ENCODE data around the gene ELL.
A peak's percentile ranks its signal among the peaks of the same experiment; 100 is the strongest.

ELL gene

DNA sequence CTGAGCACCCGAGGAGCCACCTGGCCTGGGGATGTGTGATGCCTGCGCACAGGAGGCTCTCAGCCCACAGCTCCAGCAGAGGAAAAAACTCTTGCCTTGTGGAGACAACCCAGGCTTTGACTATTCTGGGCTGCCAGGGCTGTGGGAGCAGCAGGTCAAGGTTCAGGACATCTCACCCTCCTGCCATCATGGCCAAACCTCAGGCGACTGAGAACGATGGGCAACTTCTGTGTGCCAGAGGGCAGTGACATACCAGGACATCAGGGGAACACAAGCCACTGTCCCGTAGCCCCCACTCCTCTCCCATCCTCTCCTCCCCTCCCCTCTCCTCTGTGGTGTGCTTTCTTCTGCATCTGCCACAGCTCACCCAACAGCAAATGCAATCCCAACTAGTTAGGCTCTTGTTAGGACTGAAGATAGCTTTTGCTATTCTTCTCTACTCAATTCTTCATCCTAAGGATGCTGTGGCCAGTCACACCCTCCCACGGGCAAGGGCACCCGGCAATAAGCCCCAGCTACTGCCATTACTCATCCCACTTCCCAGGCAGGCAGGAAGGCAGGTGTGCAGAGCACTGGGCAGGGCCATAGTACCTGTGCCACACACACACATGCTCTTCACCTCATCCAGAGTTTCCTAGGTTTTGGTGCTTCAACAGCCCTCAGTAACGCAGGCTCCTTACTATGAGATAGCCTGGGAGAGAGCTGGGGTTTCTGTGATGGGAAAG lies 16.8 kb downstream of the ELL start:
- no peak for DNase-seq (ENCODE audit: low spot score)

DNA sequence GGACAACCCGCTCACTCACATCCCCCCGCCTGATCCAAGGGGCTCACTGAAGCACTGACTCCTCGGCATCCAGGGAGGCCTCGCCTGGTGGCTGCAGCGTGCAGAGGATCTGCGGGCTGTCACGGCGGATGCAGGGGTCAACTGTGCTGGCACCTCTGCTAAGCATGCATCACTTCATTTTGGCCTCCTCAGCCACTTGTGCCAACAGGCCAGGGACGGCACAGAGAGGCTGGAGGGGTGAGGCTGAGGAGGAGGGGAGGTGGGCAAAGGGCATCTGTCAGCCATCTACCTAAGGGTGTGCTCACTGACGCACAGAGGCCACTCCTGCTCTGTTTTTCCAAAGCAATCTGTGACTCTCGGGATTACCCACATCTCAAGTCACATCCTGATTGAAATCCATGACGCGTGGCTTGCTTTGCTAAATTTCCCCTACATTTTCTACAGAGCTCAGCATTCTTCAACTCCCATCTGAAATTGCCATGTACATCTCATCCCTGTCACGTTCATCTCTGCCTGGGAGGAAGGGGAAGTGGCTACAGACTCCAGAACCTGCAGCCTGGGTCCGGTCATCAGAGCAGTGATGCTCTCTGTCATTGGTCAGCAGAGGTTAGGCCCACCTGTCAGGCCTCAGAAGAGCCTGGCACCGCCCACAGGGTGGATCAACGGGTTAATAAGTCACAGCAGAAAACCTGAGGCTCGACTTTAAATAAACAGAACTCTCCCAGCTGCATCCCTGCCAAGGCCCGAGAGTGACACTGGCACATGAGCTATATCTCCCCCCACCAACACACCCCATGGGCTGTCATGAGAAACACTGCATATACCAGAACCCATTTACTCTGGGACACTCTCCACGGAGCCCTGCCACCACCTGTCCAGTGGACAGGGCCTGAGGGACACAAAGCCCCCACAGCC lies 17.6 kb downstream of the ELL start:
- no peak for DNase-seq (ENCODE audit: low spot score)

DNA sequence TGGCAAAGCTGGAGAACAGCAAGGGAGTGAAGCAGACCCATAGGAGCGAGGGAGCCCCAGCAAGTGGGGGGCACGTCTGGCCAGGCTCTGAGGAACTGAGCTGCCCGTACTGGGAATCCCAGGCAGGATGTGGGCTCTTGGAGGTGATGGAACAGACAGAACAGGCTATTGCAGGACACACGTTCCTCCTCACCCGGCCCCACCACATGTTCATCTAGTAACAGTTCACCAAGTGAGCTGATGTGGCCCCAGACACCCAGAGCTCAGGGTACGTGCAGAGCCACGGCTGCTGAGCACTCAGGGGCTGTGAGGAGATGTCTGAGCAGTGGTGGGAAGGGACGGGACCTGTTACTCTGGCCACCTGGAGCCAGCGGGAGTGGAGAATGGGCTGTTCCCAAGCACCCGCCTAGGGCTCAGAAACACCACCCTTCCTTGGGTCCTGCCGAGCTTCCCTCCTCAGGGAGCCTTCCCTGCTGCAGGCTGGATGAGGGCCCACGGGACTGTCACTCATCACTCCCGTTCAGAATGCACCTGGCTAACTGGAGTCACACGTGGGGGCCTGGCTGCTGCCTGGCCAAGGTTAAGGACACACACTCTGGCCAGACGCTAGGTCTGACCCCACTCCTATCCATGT lies 18.4 kb downstream of the ELL start:
- no peak for DNase-seq (ENCODE audit: low spot score)

DNA sequence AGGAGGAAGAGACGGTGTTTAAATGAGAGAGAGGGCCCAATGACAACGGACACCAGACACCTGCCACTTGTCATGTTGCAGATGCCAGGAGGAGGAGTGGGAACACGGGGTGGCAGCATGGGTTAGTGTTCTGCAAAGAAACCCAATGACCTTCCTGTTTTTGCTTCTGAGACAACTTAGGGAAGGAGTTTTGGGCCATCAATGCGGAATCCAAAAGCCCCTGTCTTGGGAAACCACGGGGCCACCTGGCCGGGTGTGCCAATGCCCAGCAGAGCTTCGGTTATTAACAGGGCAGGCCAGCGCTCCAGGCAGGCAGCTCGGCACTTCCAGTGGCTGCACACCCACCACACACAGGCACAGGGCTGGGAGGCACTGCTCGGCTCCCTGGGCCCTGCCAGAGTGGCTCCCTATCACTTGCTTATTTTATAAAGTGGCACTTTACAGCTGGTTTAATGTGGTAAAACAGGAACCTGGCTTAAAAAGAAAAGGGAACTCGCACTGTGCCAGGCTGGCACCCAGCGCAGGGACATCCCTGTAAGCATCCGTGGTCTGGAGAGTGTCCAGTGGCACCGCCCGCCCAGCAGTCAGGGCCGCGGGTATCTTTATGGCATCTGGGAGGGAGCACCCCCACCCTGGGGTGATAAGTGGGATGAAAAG lies 19.1 kb downstream of the ELL start:
- no peak for DNase-seq (ENCODE audit: low spot score)

DNA sequence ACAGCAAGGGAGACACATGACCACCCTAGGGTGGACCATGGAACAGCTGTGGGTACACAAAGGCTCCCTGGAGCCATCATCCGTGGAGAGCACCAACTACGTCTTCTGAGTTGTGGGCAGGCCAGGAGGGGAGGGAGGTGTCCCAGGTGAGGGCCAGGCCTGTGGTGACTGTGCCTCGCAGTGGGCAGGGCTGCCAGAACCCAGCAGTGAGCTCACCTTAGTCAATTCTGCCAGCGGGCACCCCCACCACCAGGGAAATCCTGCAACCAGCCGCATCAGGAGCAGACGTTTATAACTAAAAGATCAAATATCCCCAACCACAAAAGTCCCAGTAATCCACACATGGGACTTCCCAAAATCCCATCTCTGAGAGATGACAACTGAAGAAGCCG lies 19.6 kb downstream of the ELL start:
- no peak for DNase-seq (ENCODE audit: low spot score)

DNA sequence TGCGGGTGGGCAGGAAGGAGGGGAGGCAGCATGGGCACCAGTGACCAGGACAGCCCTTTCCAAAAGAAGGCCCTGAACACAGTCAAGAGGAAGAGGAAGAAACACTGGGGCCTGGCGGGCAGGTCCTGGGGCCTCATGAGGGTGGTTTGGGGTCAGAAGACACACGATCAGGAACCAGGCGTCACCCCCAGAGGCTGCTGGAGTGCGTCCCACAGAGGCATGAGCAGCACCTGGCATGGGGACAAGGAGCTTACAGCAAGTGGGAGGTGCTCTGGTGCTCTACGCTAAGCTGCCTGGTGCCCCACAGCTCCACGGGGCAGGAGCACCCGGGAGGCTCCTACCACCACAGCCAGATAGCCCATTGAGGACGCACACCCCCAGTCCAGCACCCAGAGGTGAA lies 20.0 kb downstream of the ELL start:
- no peak for DNase-seq (ENCODE audit: low spot score)

DNA sequence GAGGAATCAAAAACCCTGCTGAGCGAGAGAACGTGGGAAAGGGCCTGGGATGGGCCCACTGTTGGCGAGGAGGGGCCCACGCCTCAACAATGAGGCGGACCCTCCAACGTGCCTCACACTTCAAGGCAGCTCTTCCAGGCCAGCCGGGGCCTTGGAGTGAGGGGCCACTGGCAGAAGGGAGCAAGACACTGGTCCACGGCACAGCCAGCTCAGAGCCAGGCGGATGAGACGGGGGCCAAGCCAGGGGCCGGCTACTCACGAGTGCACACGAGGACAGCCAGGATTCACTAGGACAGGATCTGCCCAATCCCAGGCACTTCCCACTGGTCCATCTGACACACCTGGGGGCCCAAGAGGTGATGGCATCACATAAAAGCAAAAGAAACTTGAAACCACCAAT lies 20.5 kb downstream of the ELL start:
- no peak for DNase-seq (ENCODE audit: low spot score)

DNA sequence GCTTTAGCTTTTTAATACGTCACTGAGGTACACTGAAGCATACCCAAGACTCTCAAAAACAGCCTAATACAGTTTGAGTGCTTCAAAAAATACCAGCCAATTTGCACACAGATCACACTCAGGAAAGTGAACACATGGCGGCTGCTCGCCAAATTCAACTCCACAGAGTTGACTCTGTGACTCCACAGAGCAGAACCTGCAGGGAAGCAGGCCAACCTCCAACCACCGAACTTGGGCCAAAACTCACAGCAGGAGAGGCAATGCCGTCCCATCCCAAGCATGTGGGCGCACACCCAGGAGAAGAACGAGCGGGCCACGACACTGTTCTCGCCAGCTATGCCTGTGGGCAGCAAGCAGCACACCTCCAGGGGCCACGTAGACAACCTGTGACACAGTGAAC lies 21.1 kb downstream of the ELL start:
- no peak for DNase-seq (ENCODE audit: low spot score)

DNA sequence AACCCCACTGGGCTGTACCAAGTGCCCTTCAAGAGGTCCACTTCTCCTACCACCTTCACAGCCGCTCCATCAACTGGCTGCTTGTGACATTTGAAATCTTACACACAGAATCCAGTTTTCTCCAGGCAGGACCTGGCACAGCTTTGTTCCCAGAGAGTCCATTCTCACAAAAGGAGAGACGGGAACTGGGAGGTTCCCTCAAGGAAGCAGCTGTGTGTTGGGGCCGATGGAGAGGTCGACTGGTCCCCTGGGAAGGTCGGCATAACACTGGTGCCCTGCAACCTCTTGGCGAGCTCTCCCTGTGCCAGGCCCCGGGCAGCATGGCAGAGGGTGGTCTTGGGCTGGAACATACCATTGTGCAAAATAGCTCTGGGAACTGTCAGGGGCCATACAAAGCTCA lies 21.5 kb downstream of the ELL start:
- DNase-seq (ENCODE audit: low spot score), result no peak

DNA sequence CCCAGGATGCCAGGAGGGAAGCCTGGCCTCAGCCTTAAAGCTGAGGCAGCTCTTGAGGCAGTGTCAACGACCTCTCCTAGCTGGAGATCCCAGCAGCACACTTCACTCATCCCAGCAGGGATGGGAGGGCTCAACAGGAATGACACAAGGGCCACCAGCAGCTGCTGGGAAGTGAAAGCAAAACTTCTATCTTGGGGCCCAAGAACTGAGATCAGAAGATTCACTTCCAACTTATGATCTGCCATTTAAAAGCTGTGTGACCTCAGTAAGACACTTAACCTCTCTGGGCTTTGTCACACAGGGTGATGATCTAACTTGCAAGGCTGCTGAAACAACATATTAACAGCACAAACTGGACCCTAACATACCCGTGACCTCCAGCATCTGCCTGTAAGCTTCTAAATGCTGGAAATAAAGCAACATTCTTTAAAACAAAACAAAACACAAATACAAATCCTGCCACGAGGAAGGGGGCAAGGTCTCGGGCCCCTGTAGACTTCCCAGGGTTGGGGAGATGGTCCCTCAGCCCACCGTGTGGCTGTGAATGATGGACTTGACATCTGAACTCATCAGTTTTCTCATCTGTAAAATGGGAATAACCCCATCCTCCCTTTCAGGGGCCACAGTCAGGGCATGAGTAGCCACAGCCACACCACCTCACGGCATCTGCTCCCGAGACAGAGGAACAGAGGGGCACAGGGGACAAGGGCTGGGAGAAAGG lies 22.7 kb downstream of the ELL start:
- DNase-seq (ENCODE audit: low spot score), result no peak

DNA sequence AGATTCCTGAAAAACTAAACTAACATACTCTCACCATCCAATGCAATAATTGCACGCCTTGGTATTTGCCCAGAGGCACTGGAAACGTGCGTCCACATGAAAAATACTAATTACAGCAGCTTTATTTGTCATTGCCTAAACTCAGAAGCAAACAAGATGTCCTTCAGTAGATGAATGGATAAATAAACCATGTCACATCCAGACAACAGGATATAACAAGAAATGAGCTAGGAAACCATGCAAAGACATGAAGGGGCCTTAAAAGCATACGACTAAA lies 25.0 kb downstream of the ELL start:
- DNase-seq (ENCODE audit: low spot score), result no peak

DNA sequence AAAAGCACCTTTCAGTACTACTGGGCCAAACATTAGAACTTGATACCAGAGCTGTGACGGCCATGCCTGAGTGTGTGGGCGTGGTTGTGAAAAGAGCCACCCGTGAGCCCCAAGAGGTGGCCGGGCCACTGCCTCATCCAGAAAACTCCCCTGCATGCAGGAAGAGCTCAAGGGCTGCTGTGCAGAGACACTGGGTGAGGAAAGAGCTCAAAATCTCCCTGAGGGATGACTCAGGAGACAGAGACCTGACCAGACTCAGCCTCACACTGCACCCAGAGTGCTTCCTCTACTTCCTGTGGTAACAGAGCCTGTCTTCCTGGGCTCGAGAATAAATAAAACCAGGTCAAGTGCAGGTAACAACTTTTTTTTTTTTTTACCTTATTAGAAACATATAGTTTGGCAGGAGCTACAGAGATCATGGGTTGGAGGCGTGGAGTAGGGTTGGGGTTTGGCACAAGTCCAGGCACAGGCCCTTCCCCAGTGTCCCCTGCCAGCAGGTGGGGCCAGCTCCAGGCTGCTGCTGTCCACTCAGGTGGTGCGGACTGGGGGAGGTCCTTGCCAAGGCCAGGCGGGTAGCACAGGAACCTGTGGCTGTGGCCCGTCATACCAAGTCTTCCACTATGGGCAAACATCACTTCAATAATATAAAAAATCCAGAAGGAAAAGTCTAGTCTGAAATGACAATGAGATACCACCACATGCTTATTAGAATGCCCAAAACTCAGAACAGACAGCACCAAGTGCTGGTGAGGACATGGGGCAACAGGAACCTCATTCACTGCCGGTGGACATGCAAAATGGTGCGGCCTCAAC lies 25.5 kb downstream of the ELL start:
- DNase-seq (ENCODE audit: low spot score), result peak; percentile 91

DNA sequence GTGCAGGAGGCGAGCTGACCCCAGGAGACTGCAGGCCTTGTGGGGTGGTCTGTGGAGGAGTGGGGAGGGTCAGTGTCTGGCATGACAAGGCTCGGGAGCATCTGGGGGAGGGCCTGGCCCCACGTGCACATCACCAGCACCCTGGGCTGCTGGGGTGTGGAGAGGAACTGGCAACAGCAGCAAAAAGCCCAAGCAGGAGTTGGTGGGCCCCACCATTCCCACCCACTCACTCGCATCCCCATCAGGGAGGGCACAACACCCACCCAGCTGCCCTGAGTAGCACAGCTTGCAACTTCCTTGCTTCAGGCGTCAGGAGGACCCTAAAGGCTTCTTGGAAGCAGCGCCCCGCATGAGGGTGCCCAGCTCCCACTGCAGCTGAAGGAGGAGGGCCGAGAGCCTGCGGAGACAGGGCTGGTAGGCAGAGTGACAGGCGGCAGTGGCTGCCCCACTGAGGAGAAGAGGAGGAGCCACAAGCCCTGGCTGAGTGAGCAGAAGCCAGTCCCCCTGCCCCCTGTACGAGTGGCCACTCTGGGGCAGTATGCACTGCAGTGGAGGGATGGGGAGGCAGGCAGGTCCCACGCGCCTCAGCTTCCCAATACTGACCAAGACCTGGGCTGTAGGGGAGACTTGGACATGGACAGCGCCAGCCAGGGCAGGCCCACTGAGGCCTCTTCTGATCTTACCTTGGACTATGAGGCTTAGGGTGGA lies 26.5 kb downstream of the ELL start:
- no peak for DNase-seq (ENCODE audit: low spot score)

DNA sequence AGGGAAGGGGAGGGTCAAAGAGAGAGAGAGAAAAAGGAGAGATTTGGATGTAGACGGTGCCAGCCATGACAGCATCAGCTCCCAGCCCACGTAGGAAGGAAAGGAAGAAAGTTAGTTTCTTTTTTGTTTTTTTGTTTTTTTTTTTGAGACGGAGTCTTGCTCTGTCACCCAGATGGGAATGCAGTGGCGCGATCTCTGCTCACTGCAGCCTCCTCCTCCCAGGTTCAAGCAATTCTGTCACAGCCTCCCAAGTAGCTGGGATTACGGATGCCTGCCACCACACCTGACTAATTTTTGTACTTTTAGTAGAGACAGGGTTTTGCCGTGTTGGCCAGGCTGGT lies 27.6 kb downstream of the ELL start:
- no peak for DNase-seq (ENCODE audit: low spot score)

DNA sequence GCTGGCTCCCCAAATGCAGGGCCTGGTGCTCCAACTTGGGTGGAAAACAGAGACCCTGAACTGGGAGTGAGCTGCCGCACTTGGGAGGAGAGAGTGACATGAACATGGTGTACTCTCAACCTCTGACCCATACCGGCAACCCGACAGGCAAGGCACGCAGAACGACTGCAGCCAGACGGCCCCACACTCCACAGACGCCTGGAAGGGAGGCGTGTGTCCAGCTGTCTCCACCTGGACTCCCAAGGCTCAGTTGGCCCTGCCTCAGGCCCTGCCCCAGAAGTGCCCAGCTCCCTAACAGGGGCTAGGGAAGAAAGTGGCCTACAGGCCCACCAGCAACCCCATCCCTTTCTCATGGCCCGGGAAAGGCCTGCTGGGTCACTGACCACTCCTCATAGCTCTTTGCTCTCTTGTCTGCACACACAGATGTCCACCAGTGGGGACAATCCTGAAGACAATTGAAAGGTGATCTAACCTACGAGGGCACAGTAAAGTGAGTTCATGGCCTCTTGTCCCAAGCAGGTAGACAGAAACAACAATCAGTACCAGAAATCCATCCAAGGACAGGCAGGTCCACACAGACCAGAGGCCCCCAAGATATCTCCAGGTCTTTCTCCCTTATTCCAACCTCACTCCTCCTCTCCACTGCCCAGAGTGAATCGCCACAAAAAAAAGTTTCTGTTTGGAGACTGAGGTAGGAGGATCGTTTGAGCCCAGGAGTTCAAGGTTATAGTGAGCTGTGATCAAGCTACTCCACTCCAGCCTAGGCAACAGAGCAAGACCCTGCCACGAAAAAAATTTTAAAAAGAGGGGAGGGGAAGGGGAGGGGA lies 28.2 kb downstream of the ELL start:
- DNase-seq (ENCODE audit: low spot score), result no peak

DNA sequence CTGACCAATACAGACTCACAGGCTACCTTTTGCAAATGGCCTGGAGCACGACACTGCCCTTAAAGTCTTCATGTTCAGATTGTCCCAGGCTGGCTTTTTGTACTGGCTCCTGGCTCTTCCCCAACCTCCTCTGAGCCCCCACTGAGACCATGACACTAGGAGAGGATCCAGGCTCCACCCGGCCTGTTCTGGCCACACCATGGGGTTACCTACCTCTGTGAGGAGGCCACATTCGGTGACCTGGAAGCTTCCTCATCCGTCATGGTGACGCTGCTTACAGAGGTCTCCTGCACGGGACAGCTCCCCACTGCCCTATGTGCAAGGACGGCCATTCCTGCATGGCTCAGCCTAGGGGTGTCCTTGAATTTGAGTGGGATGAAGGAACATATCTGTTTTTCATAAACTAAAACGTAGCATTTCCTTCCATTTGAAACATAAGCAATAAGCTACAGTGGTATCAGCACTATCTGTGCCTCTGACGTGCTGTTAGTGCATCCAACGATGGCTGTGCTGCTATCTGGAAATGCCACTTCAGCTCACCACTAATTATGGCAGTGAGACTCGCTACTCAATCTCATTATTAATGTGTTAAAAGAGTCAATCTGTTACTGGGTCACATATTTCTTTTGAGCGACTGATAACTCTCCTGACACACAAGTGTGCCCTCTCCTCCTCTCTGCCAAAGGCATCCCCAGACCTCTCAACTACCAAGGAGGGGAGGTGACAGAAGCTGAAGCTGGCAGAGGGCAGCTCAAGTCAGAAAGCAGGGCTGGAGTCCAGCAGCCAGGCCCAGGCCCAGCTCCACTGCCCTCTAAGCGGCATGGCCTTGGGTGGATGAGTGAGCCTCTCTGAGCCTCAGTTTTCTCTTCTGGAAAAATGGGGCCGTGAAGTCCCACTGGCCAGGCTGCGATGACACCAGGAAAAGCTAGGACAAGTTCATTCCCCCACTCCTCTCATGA lies 29.6 kb downstream of the ELL start:
- no peak for DNase-seq (ENCODE audit: low spot score)

DNA sequence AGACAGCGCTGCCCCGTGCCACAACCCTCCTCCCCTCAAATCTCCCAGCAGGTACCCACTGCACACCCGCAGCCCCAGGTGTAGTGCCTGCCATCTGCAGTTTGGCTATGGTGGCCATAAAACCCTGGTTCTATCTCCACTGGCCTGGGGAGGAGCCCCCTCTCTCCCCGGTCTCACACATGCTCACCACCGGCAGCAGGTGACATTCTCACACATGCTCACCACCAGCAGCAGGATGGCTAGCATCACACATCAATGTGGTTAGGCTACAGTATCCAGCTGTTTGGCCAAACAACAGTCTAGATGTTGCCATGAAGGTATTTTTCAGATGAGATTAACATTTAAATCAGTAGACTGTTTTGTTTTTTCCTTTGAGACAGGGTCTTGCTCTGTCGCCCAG lies 31.1 kb downstream of the ELL start:
- no peak for DNase-seq (ENCODE audit: low spot score)

DNA sequence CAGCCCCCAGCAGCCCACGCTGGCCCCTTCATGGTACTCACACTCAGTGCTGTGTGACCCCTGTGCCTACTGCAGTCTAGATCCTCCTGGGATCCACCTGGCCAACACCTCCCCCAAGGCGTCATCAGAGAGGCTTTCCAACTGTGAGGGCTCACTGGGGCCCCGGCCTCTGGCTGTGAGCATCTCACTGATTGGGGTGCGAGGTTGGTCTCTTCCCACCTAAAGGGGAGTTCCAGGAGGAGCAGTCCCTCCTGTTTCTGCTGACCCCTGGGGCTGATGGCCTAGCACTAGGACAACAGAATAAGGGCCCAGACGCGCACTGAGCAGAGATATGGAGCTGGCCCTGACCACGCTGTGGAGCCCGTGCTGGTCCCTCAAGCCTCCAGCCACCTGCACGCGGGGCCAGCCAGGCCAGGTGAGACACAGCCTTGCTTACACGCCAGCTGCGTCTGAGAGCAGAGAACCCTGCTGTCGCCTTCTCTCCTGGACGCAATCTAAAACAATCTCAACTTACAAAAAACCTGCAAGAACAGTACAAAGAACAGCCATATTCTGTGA lies 32.2 kb downstream of the ELL start:
- no peak for DNase-seq (ENCODE audit: low spot score)

Measured in CD4-positive, alpha-beta T cell treated with Interleukin-2 at 100 ng/mL for 4 hours (primary cell).